ENCODE measurements around the gene DCXR.

DCXR gene

GRCh38 chr17:82008258-82008940, 29.1 kb downstream of the DCXR start:
- H3K4me3 ChIP-seq (ENCODE audit: low read depth, low read length) = no peak overlapping the region
- no peak for TF ChIP-seq CTCF (conservative IDR thresholded peaks at IDR 0.05; ENCODE audit: low read depth, low read length)
- DNase-seq (ENCODE audit: low read depth) = no peak

GRCh38 chr17:82007495-82008257, 29.8 kb downstream of the DCXR start:
- TF ChIP-seq CTCF (conservative IDR thresholded peaks at IDR 0.05; ENCODE audit: low read depth, low read length) = no peak
- DNase-seq (ENCODE audit: low read depth) = no peak
- H3K4me3 ChIP-seq (ENCODE audit: low read depth, low read length) = no peak overlapping the region

GRCh38 chr17:82007228-82007494, 30.3 kb downstream of the DCXR start:
- H3K4me3 ChIP-seq (ENCODE audit: low read depth, low read length) = no peak overlapping the region
- no peak for DNase-seq (ENCODE audit: low read depth)
- no peak for TF ChIP-seq CTCF (conservative IDR thresholded peaks at IDR 0.05; ENCODE audit: low read depth, low read length)

GRCh38 chr17:82006468-82007227, 30.8 kb downstream of the DCXR start:
- no peak for DNase-seq (ENCODE audit: low read depth)
- H3K4me3 ChIP-seq (ENCODE audit: low read depth, low read length) = no peak overlapping the region
- TF ChIP-seq CTCF (conservative IDR thresholded peaks at IDR 0.05; ENCODE audit: low read depth, low read length) = no peak

GRCh38 chr17:82005701-82006348, 31.7 kb downstream of the DCXR start:
- no peak for DNase-seq (ENCODE audit: low read depth)
- no peak for TF ChIP-seq CTCF (conservative IDR thresholded peaks at IDR 0.05; ENCODE audit: low read depth, low read length)
- H3K4me3 ChIP-seq (ENCODE audit: low read depth, low read length) = no peak overlapping the region

GRCh38 chr17:82004517-82005455, 32.7 kb downstream of the DCXR start:
- DNase-seq (ENCODE audit: low read depth) = no peak
- no peak for TF ChIP-seq CTCF (conservative IDR thresholded peaks at IDR 0.05; ENCODE audit: low read depth, low read length)
- H3K4me3 ChIP-seq (ENCODE audit: low read depth, low read length) = no peak overlapping the region

Measured in choroid plexus epithelial cell (primary cell).